WTC11 (cell line): ENCODE data around the gene TRPV2.

Experiments used
- CREB1 ChIP-seq: sonication (generic); formaldehyde crosslinking; IDR thresholded peaks from 2 replicates; pipeline ENCODE4 v1.8.0; 2023; ENCODE audit warnings: mild to moderate bottlenecking, missing genetic modification reagents
- CTCF ChIP-seq: fragments of 200-600 bp; IDR thresholded peaks from 2 replicates; pipeline ENCODE4 v1.8.0; 2022; ENCODE audit warnings: antibody characterized with exemption
- E2F1 ChIP-seq: sonication (generic); formaldehyde crosslinking; IDR thresholded peaks from 2 replicates; pipeline ENCODE4 v1.8.0; 2022; ENCODE audit warnings: mild to moderate bottlenecking, missing genetic modification reagents
- HMGA2 ChIP-seq: fragments of 250-450 bp; sonication (Bioruptor Pico); IDR thresholded peaks from 2 replicates; pipeline ENCODE4 v1.4.0; 2021; ENCODE audit warnings: mild to moderate bottlenecking, moderate library complexity
- MLX ChIP-seq: sonication (generic); formaldehyde crosslinking; IDR thresholded peaks from 2 replicates; pipeline ENCODE4 v1.8.1; 2023; ENCODE audit warnings: mild to moderate bottlenecking, missing genetic modification reagents, moderate library complexity
- NFYB ChIP-seq: sonication (generic); formaldehyde crosslinking; conservative IDR thresholded peaks from 2 replicates; pipeline ENCODE4 v1.8.0; 2022; ENCODE audit warnings: low read depth, missing genetic modification reagents
- SMAD3 ChIP-seq: sonication (generic); formaldehyde crosslinking; IDR thresholded peaks from 2 replicates; pipeline ENCODE4 v1.8.0; 2022; ENCODE audit warnings: missing genetic modification reagents, mild to moderate bottlenecking, borderline replicate concordance
- USF2 ChIP-seq: sonication (generic); formaldehyde crosslinking; IDR thresholded peaks from 2 replicates; pipeline ENCODE4 v1.8.1; 2023; ENCODE audit warnings: mild to moderate bottlenecking, missing genetic modification reagents, moderate library complexity
- ZNF317 ChIP-seq: sonication (generic); formaldehyde crosslinking; IDR thresholded peaks from 2 replicates; pipeline ENCODE4 v1.8.1; 2023; ENCODE audit warnings: low read depth, mild to moderate bottlenecking, moderate library complexity, missing genetic modification reagents, borderline replicate concordance
- ZNF671 ChIP-seq: fragments of 250-450 bp; sonication (Bioruptor Pico); IDR thresholded peaks from 2 replicates; pipeline ENCODE4 v1.8.0; 2021; ENCODE audit warnings: mild to moderate bottlenecking
- TF ChIP-seq, protein P1 (sequence below): sonication (generic); formaldehyde crosslinking; IDR thresholded peaks from 2 replicates; pipeline ENCODE4 v1.8.0; 2022; ENCODE audit warnings: mild to moderate bottlenecking, missing genetic modification reagents

DNA sequence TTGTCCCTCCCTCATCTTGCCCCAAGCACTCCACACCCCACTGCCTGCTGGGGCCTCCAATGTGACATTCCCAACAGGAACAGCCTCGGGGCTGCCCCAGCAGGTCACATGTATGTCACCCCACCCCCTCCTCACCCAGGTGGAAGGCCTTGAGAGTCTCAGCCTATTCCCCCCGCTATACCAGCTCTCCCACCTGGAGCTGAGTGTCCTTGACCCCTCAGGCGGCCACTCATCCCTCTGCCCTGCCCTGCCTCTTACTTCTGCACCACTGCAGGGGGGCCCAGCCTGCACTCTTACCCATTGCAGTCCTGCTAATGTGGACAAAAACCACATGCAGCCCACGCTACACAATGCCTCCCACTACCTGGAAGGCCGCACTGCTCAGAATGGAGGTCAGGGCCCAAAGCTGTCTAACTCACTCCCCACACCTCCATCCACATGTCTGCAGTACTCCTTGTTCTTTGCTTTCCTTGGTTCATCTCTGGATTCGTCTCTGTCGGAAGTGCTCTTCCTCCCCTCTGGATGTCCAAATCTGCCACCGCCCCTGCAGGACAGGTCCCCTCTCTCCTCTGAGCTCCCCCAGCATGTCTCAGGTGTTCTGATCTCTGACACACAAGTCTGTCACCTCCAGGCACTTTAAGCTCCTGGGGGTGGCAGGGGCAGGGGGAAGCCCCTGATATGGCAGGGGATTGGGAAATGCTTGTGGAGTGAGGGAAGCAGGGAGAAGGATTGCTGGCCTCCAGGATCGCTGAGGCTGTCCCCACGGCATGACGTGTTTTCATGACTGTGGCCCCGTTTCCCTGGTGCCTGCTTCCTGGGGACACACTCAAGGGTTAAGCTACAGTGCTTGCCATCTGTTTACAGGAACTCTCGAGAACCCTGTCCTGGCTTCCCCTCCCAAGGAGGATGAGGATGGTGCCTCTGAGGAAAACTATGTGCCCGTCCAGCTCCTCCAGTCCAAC lies 20.8 kb downstream of the TRPV2 start:
- TF ChIP-seq ZNF671 (CRISPR knock-in tag) (no peak), NFYB (CRISPR knock-in tag) (no peak), MLX (CRISPR knock-in tag) (no peak), CTCF (no peak), SMAD3 (CRISPR knock-in tag) (no peak), HMGA2 (CRISPR knock-in tag) (no peak), CREB1 (CRISPR knock-in tag) (no peak), USF2 (CRISPR knock-in tag) (no peak), E2F1 (CRISPR knock-in tag) (no peak), ZNF317 (CRISPR knock-in tag) (no peak)
- TF ChIP-seq, protein P1, sequence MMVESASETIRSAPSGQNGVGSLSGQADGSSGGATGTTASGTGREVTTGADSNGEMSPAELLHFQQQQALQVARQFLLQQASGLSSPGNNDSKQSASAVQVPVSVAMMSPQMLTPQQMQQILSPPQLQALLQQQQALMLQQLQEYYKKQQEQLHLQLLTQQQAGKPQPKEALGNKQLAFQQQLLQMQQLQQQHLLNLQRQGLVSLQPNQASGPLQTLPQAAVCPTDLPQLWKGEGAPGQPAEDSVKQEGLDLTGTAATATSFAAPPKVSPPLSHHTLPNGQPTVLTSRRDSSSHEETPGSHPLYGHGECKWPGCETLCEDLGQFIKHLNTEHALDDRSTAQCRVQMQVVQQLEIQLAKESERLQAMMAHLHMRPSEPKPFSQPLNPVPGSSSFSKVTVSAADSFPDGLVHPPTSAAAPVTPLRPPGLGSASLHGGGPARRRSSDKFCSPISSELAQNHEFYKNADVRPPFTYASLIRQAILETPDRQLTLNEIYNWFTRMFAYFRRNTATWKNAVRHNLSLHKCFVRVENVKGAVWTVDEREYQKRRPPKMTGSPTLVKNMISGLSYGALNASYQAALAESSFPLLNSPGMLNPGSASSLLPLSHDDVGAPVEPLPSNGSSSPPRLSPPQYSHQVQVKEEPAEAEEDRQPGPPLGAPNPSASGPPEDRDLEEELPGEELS, result no peak
